ENCODE data around the gene TRNT1. TPM values are rescaled to one million over a fixed set of nuclear protein-coding genes. Genes with fewer than 3 reads are reported as not detected.

Gene TRNT1
- total RNA-seq, 2 experiments from 2014 or later, result 25.8 to 30.7 TPM

GRCh38 chr3:3165241-3165640, 38.5 kb downstream of the TRNT1 start:
- Mint-ChIP-seq H3K4me1 (ENCODE audit: low read depth) (peaks cover 82% of the 10 kb centered on the region), H3K27me3 (no peaks in the 10 kb centered on the region), H3K27ac (peak overlapping the region; percentile 68), H3K4me3 (no peak overlapping the region), H3K36me3 (ENCODE audit: low read depth) (peaks cover 92% of the 10 kb centered on the region), H3K9me3 (no peaks in the 10 kb centered on the region)
- no peak for DNase-seq
- Histone ChIP-seq H3K4me1 (ENCODE audit: insufficient read depth, low read length) (peaks cover 7% of the 10 kb centered on the region), H3K27me3 (ENCODE audit: control insufficient read depth in 1 of 2, insufficient read depth in 2 of 2, low read length in 2 of 2) (no peaks in the 10 kb centered on the region), H3K4me3 (ENCODE audit: low read length) (no peak overlapping the region), H3K9me3 (ENCODE audit: control insufficient read depth in 1 of 2, insufficient read depth in 1 of 2, low read length in 2 of 2) (no peaks in the 10 kb centered on the region), H3K27ac (ENCODE audit: low read depth in 1 of 2, low read length in 2 of 2) (no peak overlapping the region), H3K36me3 (ENCODE audit: insufficient read depth, low read length) (peaks cover 87% of the 10 kb centered on the region)
- CTCF ChIA-PET, result no interaction called here
- TF ChIP-seq CTCF (IDR thresholded peaks at IDR 0.05), result no peak
- intact Hi-C loops (cut with DNase I, micrococcal nuclease), result no loop called here
- ATAC-seq (ENCODE audit: poor library complexity), result no peak
- POLR2A ChIA-PET, result no interaction called here

GRCh38 chr3:3165650-3166049, 38.9 kb downstream of the TRNT1 start:
- Mint-ChIP-seq H3K4me1 (ENCODE audit: low read depth) (peaks cover 82% of the 10 kb centered on the region), H3K4me3 (no peak overlapping the region), H3K27ac (peak overlapping the region; percentile 68), H3K27me3 (no peaks in the 10 kb centered on the region), H3K9me3 (no peaks in the 10 kb centered on the region), H3K36me3 (ENCODE audit: low read depth) (peaks cover 92% of the 10 kb centered on the region)
- ChIA-PET POLR2A (no interaction called here), CTCF (no interaction called here)
- Histone ChIP-seq H3K4me3 (ENCODE audit: low read length) (no peak overlapping the region), H3K27me3 (ENCODE audit: control insufficient read depth in 1 of 2, insufficient read depth in 2 of 2, low read length in 2 of 2) (no peaks in the 10 kb centered on the region), H3K36me3 (ENCODE audit: insufficient read depth, low read length) (peaks cover 87% of the 10 kb centered on the region), H3K4me1 (ENCODE audit: insufficient read depth, low read length) (peaks cover 11% of the 10 kb centered on the region), H3K9me3 (ENCODE audit: control insufficient read depth in 1 of 2, insufficient read depth in 1 of 2, low read length in 2 of 2) (no peaks in the 10 kb centered on the region), H3K27ac (ENCODE audit: low read depth in 1 of 2, low read length in 2 of 2) (no peak overlapping the region)
- ATAC-seq (ENCODE audit: poor library complexity) (no peak), DNase-seq (no peak)
- intact Hi-C loops (cut with DNase I, micrococcal nuclease), result no loop called here
- TF ChIP-seq CTCF (IDR thresholded peaks at IDR 0.05), result no peak

GRCh38 chr3:3170998-3171397, 44.3 kb downstream of the TRNT1 start:
- H3K36me3 Mint-ChIP-seq (ENCODE audit: low read depth), result peaks cover 90% of the 10 kb centered on the region
- Histone ChIP-seq H3K36me3 (ENCODE audit: insufficient read depth, low read length) (peaks cover 72% of the 10 kb centered on the region), H3K9me3 (ENCODE audit: control insufficient read depth in 1 of 2, insufficient read depth in 1 of 2, low read length in 2 of 2) (no peaks in the 10 kb centered on the region), H3K4me3 (ENCODE audit: low read length) (no peak overlapping the region), H3K27me3 (ENCODE audit: control insufficient read depth in 1 of 2, insufficient read depth in 2 of 2, low read length in 2 of 2) (no peaks in the 10 kb centered on the region), H3K27ac (ENCODE audit: low read depth in 1 of 2, low read length in 2 of 2) (peak overlapping the region in 1 of 2 donors; percentile 69), H3K4me1 (ENCODE audit: insufficient read depth, low read length) (peaks cover 48% of the 10 kb centered on the region)
- intact Hi-C loops (cut with DNase I, micrococcal nuclease), result loop anchor here (1.0 to 10.0 kb wide), 6 partner anchors 8 to 1324 kb away; partner anchors contain the start of genes CRBN (in 1 of the 2), ITPR1 (in 1 of the 2) and TRNT1 (in 1 of the 2)
- H3K27me3 Mint-ChIP-seq, result no peaks in the 10 kb centered on the region
- peak overlapping the region; percentile 30 for H3K4me3 Mint-ChIP-seq
- POLR2A ChIA-PET, result interaction anchor here (1.2 kb wide), 1 partner anchor 14 kb away, joined by 3 read pairs; no protein-coding TSS in a partner anchor
- CTCF ChIA-PET, result interaction anchor here (0.6 to 0.7 kb wide), 2 partner anchors 41 to 1813 kb away, joined by 3 to 4 read pairs; no protein-coding TSS in a partner anchor
- peak; percentile 55 for ATAC-seq (ENCODE audit: poor library complexity)
- H3K27ac Mint-ChIP-seq, result peak overlapping the region; percentile 92
- no peaks in the 10 kb centered on the region for H3K9me3 Mint-ChIP-seq
- peak; percentile 71 for TF ChIP-seq CTCF (IDR thresholded peaks at IDR 0.05)
- H3K4me1 Mint-ChIP-seq (ENCODE audit: low read depth), result peaks cover 81% of the 10 kb centered on the region
- DNase-seq, result peak in 3 of 14 experiments; percentile 65 to 69 (median 69)

All from CD4-positive, alpha-beta T cell (primary cell).